ENCODE results near the gene CLDN7.

CLDN7 gene

GRCh38 chr17:7249830-7250229 is 12.4 kb downstream of the CLDN7 start:
- Histone ChIP-seq H2AK5ac (ENCODE audit: low read depth, low read length) (no peak overlapping the region), H3K9me3 (replicated peaks in 1 of 2; ENCODE audit: control insufficient read depth in 2 of 2, insufficient read depth in 1 of 2, low read depth in 1 of 2, low read length in 2 of 2) (no peaks in the 10 kb centered on the region)

GRCh38 chr17:7249214-7249613 is 13.1 kb downstream of the CLDN7 start:
- Histone ChIP-seq H3K9me3 (replicated peaks in 1 of 2; ENCODE audit: control insufficient read depth in 2 of 2, insufficient read depth in 1 of 2, low read depth in 1 of 2, low read length in 2 of 2) (no peaks in the 10 kb centered on the region), H3K18ac (ENCODE audit: low read length) (no peak overlapping the region), H3K4me1 (ENCODE audit: control insufficient read depth in 2 of 2, insufficient read depth in 1 of 2, low read depth in 1 of 2, low read length in 2 of 2) (peaks cover 11 to 13% of the 10 kb centered on the region in 2 donors), H2BK15ac (ENCODE audit: low read length) (no peak overlapping the region), H3K14ac (ENCODE audit: low read length) (no peak overlapping the region), H4K8ac (ENCODE audit: low read depth, low read length) (no peak overlapping the region), H3K4me2 (ENCODE audit: insufficient read depth, low read length, poor library complexity, severe bottlenecking) (no peak overlapping the region), H2BK120ac (ENCODE audit: low read depth, low read length) (no peak overlapping the region), H3K27me3 (ENCODE audit: control insufficient read depth in 3 of 3, insufficient read depth in 3 of 3, low read depth in 1 of 3, low read length in 3 of 3) (no peaks in the 10 kb centered on the region), H2BK5ac (ENCODE audit: low read length) (no peak overlapping the region), H4K91ac (ENCODE audit: low read depth, low read length, poor library complexity) (no peak overlapping the region), H3K79me1 (ENCODE audit: low read depth, low read length) (peaks cover 15% of the 10 kb centered on the region), H3K23ac (ENCODE audit: low read depth, low read length, poor library complexity) (no peak overlapping the region), H3K4me3 (ENCODE audit: low read length in 2 of 2) (peak overlapping the region; percentile 0 to 1), H2AK5ac (ENCODE audit: low read depth, low read length) (no peak overlapping the region), H3K9ac (ENCODE audit: low read depth, low read length, poor library complexity) (no peak overlapping the region), H3K4ac (ENCODE audit: low read length) (no peak overlapping the region), H3K27ac (replicated peaks; ENCODE audit: low read length) (no peak overlapping the region), H2AFZ (ENCODE audit: low read length) (no peak overlapping the region), H2BK12ac (ENCODE audit: low read length) (no peak overlapping the region), H3K36me3 (replicated peaks in 1 of 2; ENCODE audit: control insufficient read depth in 2 of 2, insufficient read depth in 2 of 2, low read length in 2 of 2) (peaks cover 19 to 48% of the 10 kb centered on the region in 2 donors)
- no CpG with 5 or more reads among the region's 6 CpGs for WGBS, 2 donors (ENCODE audit: extremely low coverage in 2 of 2, insufficient read length in 2 of 2, insufficient replicate concordance in 1 of 2)
- no peak for DNase-seq (ENCODE audit: low spot score)

More at GRCh38 chr17:7249830-7250229, 12.4 kb downstream of the CLDN7 start:
- Histone ChIP-seq H3K18ac (ENCODE audit: low read length) (no peak overlapping the region), H3K4me2 (ENCODE audit: insufficient read depth, low read length, poor library complexity, severe bottlenecking) (peak overlapping the region; percentile 92), H2BK12ac (ENCODE audit: low read length) (no peak overlapping the region), H3K23ac (ENCODE audit: low read depth, low read length, poor library complexity) (no peak overlapping the region), H3K36me3 (replicated peaks in 1 of 2; ENCODE audit: control insufficient read depth in 2 of 2, insufficient read depth in 2 of 2, low read length in 2 of 2) (peaks cover 17 to 48% of the 10 kb centered on the region in 2 donors), H4K91ac (ENCODE audit: low read depth, low read length, poor library complexity) (no peak overlapping the region), H3K14ac (ENCODE audit: low read length) (no peak overlapping the region), H3K4me3 (ENCODE audit: low read length in 2 of 2) (peak overlapping the region in 1 of 2 donors; percentile 64), H4K8ac (ENCODE audit: low read depth, low read length) (no peak overlapping the region), H3K27ac (replicated peaks; ENCODE audit: low read length) (no peak overlapping the region), H3K9ac (ENCODE audit: low read depth, low read length, poor library complexity) (no peak overlapping the region), H3K27me3 (ENCODE audit: control insufficient read depth in 3 of 3, insufficient read depth in 3 of 3, low read depth in 1 of 3, low read length in 3 of 3) (no peaks in the 10 kb centered on the region), H2BK15ac (ENCODE audit: low read length) (no peak overlapping the region), H3K4me1 (ENCODE audit: control insufficient read depth in 2 of 2, insufficient read depth in 1 of 2, low read depth in 1 of 2, low read length in 2 of 2) (peaks cover 11 to 13% of the 10 kb centered on the region in 2 donors), H2BK5ac (ENCODE audit: low read length) (no peak overlapping the region), H3K4ac (ENCODE audit: low read length) (no peak overlapping the region), H3K79me1 (ENCODE audit: low read depth, low read length) (peaks cover 15% of the 10 kb centered on the region), H2AFZ (ENCODE audit: low read length) (no peak overlapping the region), H2BK120ac (ENCODE audit: low read depth, low read length) (no peak overlapping the region)
- no CpG with 5 or more reads among the region's 7 CpGs for WGBS, 2 donors (ENCODE audit: extremely low coverage in 2 of 2, insufficient read length in 2 of 2, insufficient replicate concordance in 1 of 2)
- no peak for DNase-seq (ENCODE audit: low spot score)

GRCh38 chr17:7248796-7249195 is 13.5 kb downstream of the CLDN7 start:
- H4K91ac ChIP-seq (ENCODE audit: low read depth, low read length, poor library complexity), result no peak overlapping the region
- H2BK15ac ChIP-seq (ENCODE audit: low read length), result no peak overlapping the region
- no peak overlapping the region for H3K14ac ChIP-seq (ENCODE audit: low read length)
- no peak overlapping the region for H3K18ac ChIP-seq (ENCODE audit: low read length)
- no peak overlapping the region for H2AFZ ChIP-seq (ENCODE audit: low read length)
- no peak overlapping the region for H3K23ac ChIP-seq (ENCODE audit: low read depth, low read length, poor library complexity)
- no peak overlapping the region for H2BK120ac ChIP-seq (ENCODE audit: low read depth, low read length)
- H3K9me3 ChIP-seq (replicated peaks in 1 of 2; ENCODE audit: control insufficient read depth in 2 of 2, insufficient read depth in 1 of 2, low read depth in 1 of 2, low read length in 2 of 2), result no peaks in the 10 kb centered on the region
- no peak overlapping the region for H2AK5ac ChIP-seq (ENCODE audit: low read depth, low read length)
- peaks cover 15% of the 10 kb centered on the region for H3K79me1 ChIP-seq (ENCODE audit: low read depth, low read length)
- H4K8ac ChIP-seq (ENCODE audit: low read depth, low read length), result no peak overlapping the region
- H3K4me3 ChIP-seq (ENCODE audit: low read length in 2 of 2), result no peak overlapping the region
- H3K9ac ChIP-seq (ENCODE audit: low read depth, low read length, poor library complexity), result no peak overlapping the region
- peaks cover 11 to 13% of the 10 kb centered on the region in 2 donors for H3K4me1 ChIP-seq (ENCODE audit: control insufficient read depth in 2 of 2, insufficient read depth in 1 of 2, low read depth in 1 of 2, low read length in 2 of 2)
- no peak overlapping the region for H3K4me2 ChIP-seq (ENCODE audit: insufficient read depth, low read length, poor library complexity, severe bottlenecking)
- no peak for DNase-seq (ENCODE audit: low spot score)
- no peak overlapping the region for H3K27ac ChIP-seq (replicated peaks; ENCODE audit: low read length)
- no CpG with 5 or more reads among the region's 4 CpGs for WGBS, 2 donors (ENCODE audit: extremely low coverage in 2 of 2, insufficient read length in 2 of 2, insufficient replicate concordance in 1 of 2)
- H3K4ac ChIP-seq (ENCODE audit: low read length), result no peak overlapping the region
- H3K27me3 ChIP-seq (ENCODE audit: control insufficient read depth in 3 of 3, insufficient read depth in 3 of 3, low read depth in 1 of 3, low read length in 3 of 3), result no peaks in the 10 kb centered on the region
- H2BK5ac ChIP-seq (ENCODE audit: low read length), result no peak overlapping the region
- H2BK12ac ChIP-seq (ENCODE audit: low read length), result no peak overlapping the region
- peaks cover 22 to 49% of the 10 kb centered on the region in 2 donors for H3K36me3 ChIP-seq (replicated peaks in 1 of 2; ENCODE audit: control insufficient read depth in 2 of 2, insufficient read depth in 2 of 2, low read length in 2 of 2)

- Histone ChIP-seq H3K4ac (ENCODE audit: low read length) (no peak overlapping the region), H2BK120ac (ENCODE audit: low read depth, low read length) (no peak overlapping the region), H2BK12ac (ENCODE audit: low read length) (no peak overlapping the region), H4K91ac (ENCODE audit: low read depth, low read length, poor library complexity) (no peak overlapping the region), H4K8ac (ENCODE audit: low read depth, low read length) (no peak overlapping the region), H3K23ac (ENCODE audit: low read depth, low read length, poor library complexity) (no peak overlapping the region), H2AFZ (ENCODE audit: low read length) (no peak overlapping the region), H3K9me3 (replicated peaks in 1 of 2; ENCODE audit: control insufficient read depth in 2 of 2, insufficient read depth in 1 of 2, low read depth in 1 of 2, low read length in 2 of 2) (no peaks in the 10 kb centered on the region), H2BK15ac (ENCODE audit: low read length) (no peak overlapping the region), H3K4me2 (ENCODE audit: insufficient read depth, low read length, poor library complexity, severe bottlenecking) (no peak overlapping the region), H3K36me3 (replicated peaks in 1 of 2; ENCODE audit: control insufficient read depth in 2 of 2, insufficient read depth in 2 of 2, low read length in 2 of 2) (peaks cover 22 to 51% of the 10 kb centered on the region in 2 donors), H3K79me1 (ENCODE audit: low read depth, low read length) (peaks cover 16% of the 10 kb centered on the region), H3K18ac (ENCODE audit: low read length) (no peak overlapping the region), H2BK5ac (ENCODE audit: low read length) (no peak overlapping the region), H2AK5ac (ENCODE audit: low read depth, low read length) (no peak overlapping the region), H3K27ac (replicated peaks; ENCODE audit: low read length) (no peak overlapping the region), H3K4me1 (ENCODE audit: control insufficient read depth in 2 of 2, insufficient read depth in 1 of 2, low read depth in 1 of 2, low read length in 2 of 2) (peaks cover 10 to 17% of the 10 kb centered on the region in 2 donors), H3K27me3 (ENCODE audit: control insufficient read depth in 3 of 3, insufficient read depth in 3 of 3, low read depth in 1 of 3, low read length in 3 of 3) (no peaks in the 10 kb centered on the region), H3K9ac (ENCODE audit: low read depth, low read length, poor library complexity) (no peak overlapping the region), H3K4me3 (ENCODE audit: low read length in 2 of 2) (no peak overlapping the region), H3K14ac (ENCODE audit: low read length) (no peak overlapping the region)
- no CpG with 5 or more reads among the region's 5 CpGs for WGBS, 2 donors (ENCODE audit: extremely low coverage in 2 of 2, insufficient read length in 2 of 2, insufficient replicate concordance in 1 of 2)
- no peak for DNase-seq (ENCODE audit: low spot score)
Observed at GRCh38 chr17:7246779-7247178, 15.5 kb downstream of the CLDN7 start.
